GM18502 (cell line): Measurements from ENCODE around the gene PELO.

Source experiments
- ATAC-seq: cut with Tn5 transposase; IDR thresholded peaks from one replicate; pipeline ENCODE4 v1.9.1; 2021; ENCODE audit warnings: mild to moderate bottlenecking; ENCODE audit not compliant: unreplicated experiment, poor library complexity

Gene PELO

GRCh38 chr5:52771343-52772039 is 16.2 kb upstream of the PELO start:
- ATAC-seq = peak; percentile 95

- no peak for ATAC-seq
These were observed 15.0 kb upstream of the PELO start for GRCh38 chr5:52772668-52773067.

- no peak for ATAC-seq
These were observed 14.4 kb upstream of the PELO start for GRCh38 chr5:52773342-52773741.

- ATAC-seq = no peak
These were observed 13.7 kb upstream of the PELO start for GRCh38 chr5:52774005-52774410.

GRCh38 chr5:52776116-52776515 is 11.6 kb upstream of the PELO start:
- no peak for ATAC-seq

GRCh38 chr5:52777186-52777585 is 10.5 kb upstream of the PELO start:
- no peak for ATAC-seq

GRCh38 chr5:52778781-52779180 is 8.9 kb upstream of the PELO start:
- ATAC-seq = no peak

GRCh38 chr5:52779213-52779612 is 8.5 kb upstream of the PELO start:
- ATAC-seq = no peak

- ATAC-seq = no peak
These were observed 4.3 kb upstream of the PELO start for GRCh38 chr5:52783226-52783959.

- ATAC-seq = no peak
These were observed 3.0 kb upstream of the PELO start for GRCh38 chr5:52784737-52785136.

GRCh38 chr5:52786391-52786790 is 1.3 kb upstream of the PELO start:
- no peak for ATAC-seq

GRCh38 chr5:52786949-52787599 is 642 bp upstream of the PELO start:
- no peak for ATAC-seq

- ATAC-seq = no peak
These were observed 747 bp downstream of the PELO start for GRCh38 chr5:52788505-52788821.

- no peak for ATAC-seq
These were observed 1.7 kb downstream of the PELO start for GRCh38 chr5:52789378-52789777.

GRCh38 chr5:52789851-52790250 is 2.1 kb downstream of the PELO start:
- ATAC-seq = no peak

- no peak for ATAC-seq
These were observed 3.6 kb downstream of the PELO start for GRCh38 chr5:52791366-52791765.

GRCh38 chr5:52794519-52794918 is 6.8 kb downstream of the PELO start:
- ATAC-seq = no peak

- no peak for ATAC-seq
These were observed 8.3 kb downstream of the PELO start for GRCh38 chr5:52796031-52796430.

GRCh38 chr5:52796516-52797103 is 8.9 kb downstream of the PELO start:
- ATAC-seq = no peak

GRCh38 chr5:52798938-52799337 is 11.2 kb downstream of the PELO start:
- ATAC-seq = no peak

- ATAC-seq = peak; percentile 32
These were observed 11.8 kb downstream of the PELO start for GRCh38 chr5:52799358-52799982.
